Body of pancreas (tissue), 4 donors: ENCODE measurements around the gene ESRRG.

Experiments used
- CTCF ChIP-seq, 7 experiments: fragments of 450-650 bp in 4 of 7; fragments of 200-600 bp in 3 of 7; sonication (generic) in 3 of 7; IDR thresholded peaks; one replicate each; pipeline ENCODE4 v1.5.1; 2016 to 2019; ENCODE audit warnings: antibody characterized with exemption in 7 of 7
- POLR2A ChIP-seq, 3 donors: fragments of 450-650 bp; IDR thresholded peaks; one replicate each; pipeline ENCODE4 v1.6.1; 2016; ENCODE audit warnings: antibody characterized with exemption in 3 of 3, mild to moderate bottlenecking in 2 of 3

GRCh38 chr1:216555653-216556052, 167.6 kb downstream of the ESRRG start:
- no peak for TF ChIP-seq CTCF (IDR thresholded peaks at IDR 0.05)
- TF ChIP-seq POLR2A (IDR thresholded peaks at IDR 0.05): no peak
